DOHH2 (cell line): ENCODE measurements around the gene CRTC3.

Experiments
- CTCF ChIP-seq: fragments of 200-600 bp; sonication (generic); IDR thresholded peaks from one replicate; pipeline ENCODE4 v1.5.1; 2014; ENCODE audit warnings: antibody characterized with exemption, mild to moderate bottlenecking, low read depth, low read length; ENCODE audit not compliant: poor library complexity, severe bottlenecking
- EZH2phosphoT487 ChIP-seq: fragments of 200-600 bp; sonication (generic); IDR thresholded peaks from 2 replicates; pipeline ENCODE4 v1.6.1; 2017; ENCODE audit warnings: borderline replicate concordance, mild to moderate bottlenecking, antibody characterized with exemption, low read length, moderate library complexity, mixed read lengths

- TF ChIP-seq CTCF (no peak), EZH2phosphoT487 (no peak)
These were observed 148.4 kb downstream of the CRTC3 start for GRCh38 chr15:90677807-90678790.
